ENCODE data around the gene COX19.
"Not testable (repeated sequence)": the region's sequence is repeated elsewhere in the genome, so short reads cannot be mapped to it uniquely, and the experiment has no call there.

Gene COX19

GRCh38 chr7:927031-927671, 48.2 kb downstream of the COX19 start:
- DNase-seq (ENCODE audit: low spot score) = no peak

DNA sequence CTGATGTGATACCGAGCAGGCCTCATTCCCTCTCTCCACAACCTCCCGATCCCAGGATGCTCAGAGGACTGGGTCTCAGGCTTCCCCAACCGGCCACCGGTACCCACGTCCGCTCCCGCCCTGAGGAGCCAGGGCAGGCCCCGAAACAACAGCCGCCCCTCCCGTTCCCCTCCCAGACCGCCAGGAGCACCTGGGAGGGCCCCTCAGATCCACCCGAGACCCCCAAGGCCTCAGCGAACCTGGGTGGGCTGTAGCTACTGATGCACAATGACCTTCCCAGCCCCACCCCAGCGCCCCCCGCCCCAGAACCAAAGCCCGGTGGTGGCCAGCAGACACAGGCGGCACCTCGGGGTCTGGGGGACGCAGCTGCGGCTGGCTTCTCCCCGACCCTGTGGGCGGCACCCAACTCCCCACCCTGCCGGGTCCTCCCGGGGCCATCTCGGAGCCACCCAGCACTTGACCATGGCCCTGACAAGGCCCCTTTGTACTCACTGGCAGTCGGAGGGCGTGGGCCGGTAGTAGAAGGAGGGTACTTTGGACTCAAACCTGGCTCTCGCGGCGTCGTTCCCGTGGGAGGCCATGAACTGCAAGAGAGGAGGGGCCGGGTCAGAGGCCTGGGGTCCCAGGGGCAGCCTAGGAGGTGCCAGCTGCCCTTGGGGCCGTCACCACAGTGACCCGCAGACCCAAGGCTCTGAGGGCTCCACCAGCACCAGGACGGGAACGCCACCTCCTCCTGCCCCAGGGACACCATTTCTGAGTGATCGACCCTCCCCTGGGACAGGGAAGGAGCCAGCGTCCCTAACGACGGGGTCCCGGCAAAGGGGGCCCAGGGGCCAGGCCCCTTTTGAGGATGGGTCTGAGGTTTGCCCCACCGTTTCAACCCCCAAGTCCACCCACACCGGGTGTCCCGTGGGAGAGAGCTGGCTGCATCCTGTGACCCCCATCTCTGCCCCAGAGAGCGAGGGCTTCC, 49.0 kb downstream of the COX19 start:
- DNase-seq (ENCODE audit: low spot score) = no peak

- DNase-seq (ENCODE audit: low spot score) = no peak
Measured at GRCh38 chr7:925601-926000, 49.7 kb downstream of the COX19 start.

DNA sequence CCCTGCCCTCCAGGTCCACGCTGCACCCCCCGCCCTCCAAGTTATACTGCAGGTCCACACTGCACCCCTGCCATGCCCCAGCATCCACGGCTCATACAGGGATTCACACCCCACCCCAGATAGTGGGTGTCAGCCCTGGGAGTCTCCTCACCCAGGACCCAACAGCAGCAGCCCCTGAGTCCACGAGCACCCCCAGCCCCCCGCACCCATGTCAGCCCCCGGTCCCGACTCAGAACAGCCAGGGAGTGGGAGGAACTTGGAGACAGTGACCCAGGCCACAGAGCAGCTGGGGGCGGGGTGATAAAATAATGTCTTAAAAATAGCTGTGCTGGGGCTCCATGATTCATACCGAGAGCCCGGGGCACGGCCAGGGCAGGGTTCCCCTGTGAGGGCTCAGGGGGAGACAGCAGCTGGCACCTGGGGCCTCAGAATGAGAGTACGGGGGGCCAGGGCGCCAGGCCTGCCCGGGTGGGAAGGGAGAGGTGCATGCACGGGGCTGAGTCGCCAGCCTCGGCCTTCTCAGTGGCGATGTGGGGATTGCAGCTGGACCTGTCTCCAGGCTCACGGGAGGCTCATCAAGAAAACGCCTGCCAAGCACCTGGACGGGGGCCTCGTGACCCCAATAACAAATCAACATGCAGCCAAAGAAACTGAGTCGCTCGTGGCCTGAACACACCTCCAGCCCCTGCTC, 50.7 kb downstream of the COX19 start:
- DNase-seq (ENCODE audit: low spot score) = no peak

DNA sequence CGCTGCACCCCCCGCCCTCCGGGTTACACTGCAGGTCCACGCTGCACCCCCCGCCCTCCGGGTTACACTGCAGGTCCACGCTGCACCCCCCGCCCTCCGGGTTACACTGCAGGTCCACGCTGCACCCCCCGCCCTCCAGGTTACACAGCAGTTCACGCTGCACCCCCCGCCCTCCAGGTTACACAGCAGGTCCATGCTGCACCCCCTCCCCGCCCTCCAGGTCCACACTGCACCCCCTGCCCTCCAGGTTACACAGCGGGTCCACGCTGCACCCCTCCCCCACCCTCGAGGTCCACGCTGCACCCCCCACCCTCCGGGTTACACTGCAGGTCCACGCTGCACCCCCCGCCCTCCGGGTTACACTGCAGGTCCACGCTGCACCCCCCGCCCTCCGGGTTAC, 51.3 kb downstream of the COX19 start:
- DNase-seq (ENCODE audit: low spot score) = not testable (repeated sequence)

- DNase-seq (ENCODE audit: low spot score) = no peak
Measured at GRCh38 chr7:923108-924041, 52.0 kb downstream of the COX19 start.

DNA sequence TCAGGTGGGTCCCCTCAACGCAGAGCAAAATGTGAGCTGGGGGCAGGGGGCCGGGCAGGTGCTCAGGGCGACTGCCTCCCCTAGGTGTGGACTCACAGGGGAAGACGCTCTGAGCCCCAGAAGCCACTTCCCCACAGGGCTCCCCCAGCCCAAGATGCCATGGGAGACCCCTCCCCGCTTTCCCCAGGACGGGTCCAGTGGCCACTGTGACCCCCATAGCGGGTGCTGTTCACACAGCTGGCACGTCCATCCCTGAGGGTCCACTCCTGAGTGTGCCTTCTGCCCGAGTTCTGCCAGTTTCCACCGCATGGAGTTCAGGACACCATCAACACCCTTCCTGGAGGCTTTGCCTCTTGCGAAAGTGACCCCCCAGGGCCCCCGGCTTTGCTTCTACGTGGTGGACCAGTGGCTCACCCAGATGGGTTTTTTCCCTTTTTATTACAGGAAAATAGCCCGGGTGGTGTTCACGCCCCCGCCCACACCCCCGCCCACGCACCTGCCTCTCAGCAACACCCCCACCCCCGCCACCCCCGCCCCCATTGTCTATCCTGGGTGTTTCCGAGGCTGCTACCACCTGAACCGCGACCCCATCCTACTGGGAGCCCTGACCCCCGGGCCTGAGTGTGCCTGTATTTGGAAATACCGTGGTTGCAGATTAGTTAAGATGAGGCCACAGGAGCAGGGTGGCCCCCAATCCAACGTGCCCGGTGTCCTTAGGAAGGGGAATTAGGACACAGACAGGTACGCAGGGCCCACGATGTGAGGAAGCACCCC, 52.8 kb downstream of the COX19 start:
- no peak for DNase-seq (ENCODE audit: low spot score)

- DNase-seq (ENCODE audit: low spot score) = no peak
Measured at GRCh38 chr7:921581-922333, 53.6 kb downstream of the COX19 start.

DNA sequence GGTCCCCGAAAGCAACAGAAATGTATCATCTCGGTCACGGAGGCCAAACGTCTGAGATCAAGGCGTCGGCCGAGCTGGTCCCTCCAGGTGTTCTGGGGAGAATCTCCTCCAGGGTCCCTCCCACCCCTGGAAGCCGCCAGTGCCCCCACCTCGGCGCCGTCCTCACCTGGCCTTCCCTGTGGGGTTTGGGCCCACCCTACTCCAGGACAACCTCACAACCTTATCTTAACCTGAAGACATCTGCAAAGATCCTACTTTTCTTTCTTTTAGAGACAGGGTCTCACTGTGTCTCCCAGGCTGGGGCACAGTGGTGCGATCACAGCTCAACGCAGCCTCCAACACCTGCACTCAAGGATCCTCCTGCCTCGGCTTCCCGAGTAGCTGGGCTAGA, 54.3 kb downstream of the COX19 start:
- DNase-seq (ENCODE audit: low spot score) = no peak

DNA sequence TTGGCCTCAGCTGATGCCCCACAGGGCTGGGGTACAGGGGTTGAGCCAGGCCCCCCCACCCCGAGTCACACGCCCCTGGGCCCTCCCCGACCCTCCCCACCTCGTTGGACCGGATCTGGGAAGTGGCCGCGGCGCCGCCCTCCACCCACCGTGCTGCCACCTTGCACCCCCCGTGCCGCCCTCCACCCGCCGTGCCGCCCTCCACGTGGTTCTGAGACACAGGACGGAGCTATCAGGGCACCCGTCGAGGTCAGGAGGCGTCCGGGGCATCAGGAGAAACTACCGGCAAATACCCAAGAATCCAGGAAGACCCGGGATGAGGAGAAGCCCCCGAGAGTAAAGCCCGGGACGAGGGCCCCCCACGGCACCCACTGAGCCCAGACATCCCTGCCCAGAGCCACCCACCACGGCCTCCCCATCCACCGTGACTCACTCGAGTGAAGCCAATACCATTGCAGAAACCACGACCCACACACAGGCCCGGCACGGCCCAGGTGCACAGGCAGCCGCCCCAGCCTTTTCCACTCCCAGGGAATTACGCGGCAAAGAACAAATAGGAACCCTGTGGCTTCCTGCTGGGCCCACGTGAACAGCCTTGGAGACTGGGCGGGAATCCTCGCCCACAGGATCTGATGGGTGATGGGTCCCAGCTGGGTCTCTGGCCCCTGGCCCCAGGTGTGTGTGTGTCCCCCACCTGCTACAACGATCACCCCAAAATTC, 54.8 kb downstream of the COX19 start:
- no peak for DNase-seq (ENCODE audit: low spot score)

DNA sequence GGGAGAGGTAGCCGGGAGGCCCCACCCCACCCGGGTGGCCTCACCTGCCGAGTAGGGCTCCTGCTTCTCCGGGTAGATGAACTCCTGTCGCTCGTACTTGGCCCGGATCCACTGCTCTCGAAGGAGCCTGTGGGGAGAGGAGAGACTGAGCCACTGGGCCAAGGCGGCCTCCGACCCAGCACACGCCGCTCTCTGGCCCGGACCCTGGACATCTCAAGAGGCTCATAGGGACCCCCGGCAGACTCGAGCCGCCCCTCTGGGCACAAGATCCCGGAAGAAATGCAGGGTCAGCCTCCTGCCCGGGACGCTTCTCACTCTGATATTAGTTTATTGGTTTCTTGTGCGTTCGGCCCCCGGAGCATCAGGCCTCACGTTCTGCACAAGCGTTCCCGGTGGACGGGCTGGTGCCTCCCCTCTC, 55.4 kb downstream of the COX19 start:
- no peak for DNase-seq (ENCODE audit: low spot score)

- no peak for DNase-seq (ENCODE audit: low spot score)
Measured at GRCh38 chr7:919114-919442, 56.3 kb downstream of the COX19 start.

- no peak for DNase-seq (ENCODE audit: low spot score)
Measured at GRCh38 chr7:918441-919113, 56.8 kb downstream of the COX19 start.

- no peak for DNase-seq (ENCODE audit: low spot score)
Measured at GRCh38 chr7:918118-918425, 57.3 kb downstream of the COX19 start.

DNA sequence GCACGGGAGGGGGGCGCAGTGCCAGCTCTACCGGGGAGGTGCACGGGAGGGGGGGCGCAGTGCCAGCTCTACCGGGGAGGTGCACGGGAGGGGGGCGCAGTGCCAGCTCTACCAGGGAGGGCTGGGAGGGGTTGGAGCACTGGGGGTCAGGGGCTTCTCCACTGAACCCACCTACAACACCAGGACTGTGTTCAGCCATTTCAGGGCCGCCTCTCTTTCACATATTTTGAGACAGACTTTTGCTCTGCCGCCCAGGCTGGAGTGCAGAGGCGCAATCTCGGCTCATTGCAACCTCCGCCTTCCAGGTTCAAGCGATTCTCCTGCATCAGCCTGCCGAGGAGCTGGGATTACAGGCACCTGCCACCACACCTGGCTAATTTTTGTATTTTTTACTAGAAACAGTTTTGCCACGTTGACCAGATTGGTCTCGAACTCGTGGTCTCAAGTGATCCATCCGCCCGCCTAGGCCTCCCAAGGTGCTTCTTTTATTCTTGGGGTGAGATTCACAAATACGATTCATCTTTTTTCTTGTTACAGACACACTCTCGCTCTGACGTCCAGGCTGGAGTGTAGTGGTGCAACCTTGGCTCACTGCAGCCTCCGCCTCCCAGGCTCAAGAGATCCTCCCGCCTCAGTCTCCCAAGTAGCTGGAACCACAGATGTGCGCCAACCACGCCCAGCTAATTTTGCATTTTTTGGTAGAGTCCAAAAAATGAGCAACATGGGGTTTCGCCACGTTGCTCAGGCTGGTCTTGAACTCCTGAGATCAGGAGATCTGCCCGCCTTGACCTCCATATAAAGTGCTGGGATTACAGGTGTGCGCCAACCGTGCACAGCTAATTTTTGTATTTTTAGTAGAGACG, 57.9 kb downstream of the COX19 start:
- DNase-seq (ENCODE audit: low spot score) = no peak

- DNase-seq (ENCODE audit: low spot score) = peak; percentile 82
Measured at GRCh38 chr7:916291-916941, 58.9 kb downstream of the COX19 start.
